Fibroblast of villous mesenchyme (primary cell): ENCODE data around the gene STARD7. TPM values are rescaled to one million over a fixed set of nuclear protein-coding genes. Genes with fewer than 3 reads are reported as not detected.

Experiments used
- DNase-seq: peaks from one replicate; pipeline ENCODE4 v3.0.0-alpha.2; 2010; ENCODE audit warnings: low read depth
- H3K4me3 ChIP-seq: 2 replicates; pipeline ENCODE4 v1.5.1; 2011; ENCODE audit warnings: low read depth, mild to moderate bottlenecking, low read length
- CTCF ChIP-seq: IDR thresholded peaks from 2 replicates; pipeline ENCODE4 v1.5.1; 2012; ENCODE audit warnings: low read depth, mild to moderate bottlenecking, low read length; ENCODE audit not compliant: insufficient read depth
- total RNA-seq: library from RNA; depleted of rRNA; stranded (reverse); fragments of >200 nt; gene quantifications from 2 replicates; pipeline ENCODE4 v1.2.3, GENCODE V29; 2012

The STARD7 gene
- total RNA-seq, 1 donor, result 209 TPM

- no peak for TF ChIP-seq CTCF
- H3K4me3 ChIP-seq, result no peak overlapping the region
- DNase-seq, result peak; percentile 80
These were observed 60.0 kb downstream of the STARD7 start for GRCh38 chr2:96148410-96149217.

- H3K4me3 ChIP-seq, result no peak overlapping the region
- TF ChIP-seq CTCF, result no peak
- DNase-seq, result no peak
These were observed 60.9 kb downstream of the STARD7 start for GRCh38 chr2:96147593-96148201.

- DNase-seq, result no peak
- no peak overlapping the region for H3K4me3 ChIP-seq
These were observed 61.6 kb downstream of the STARD7 start for GRCh38 chr2:96146881-96147592.

GRCh38 chr2:96146153-96146880 is 62.3 kb downstream of the STARD7 start:
- no peak for TF ChIP-seq CTCF
- H3K4me3 ChIP-seq, result no peak overlapping the region
- DNase-seq, result no peak

More at GRCh38 chr2:96146881-96147592, 61.6 kb downstream of the STARD7 start:
- no peak for TF ChIP-seq CTCF

- no peak overlapping the region for H3K4me3 ChIP-seq
- TF ChIP-seq CTCF, result no peak
These were observed 62.8 kb downstream of the STARD7 start for GRCh38 chr2:96145848-96146152.

GRCh38 chr2:96145036-96145847 is 63.4 kb downstream of the STARD7 start, which contains the start of gene DUSP2:
TSS of gene DUSP2 (minus strand) at chr2:96145440. CDS start at chr2:96145354, 86 bp downstream.
- H3K4me3 ChIP-seq, result peak within 1 kb of the TSS; percentile 51
- peak; percentile 40 for DNase-seq
- TF ChIP-seq CTCF, result no peak

More at GRCh38 chr2:96145848-96146152, 62.8 kb downstream of the STARD7 start:
- DNase-seq, result no peak
